Mesothelial cell of epicardium (in vitro differentiated cells): ENCODE measurements around the gene CD200R1. TPM values are rescaled to one million over a fixed set of nuclear protein-coding genes. Genes with fewer than 3 reads are reported as not detected.

Source experiments
- DNase-seq, 2 experiments: peaks; one replicate each; pipeline ENCODE4 v3.0.0; 2021; ENCODE audit warnings: low spot score in 2 of 2; ENCODE audit not compliant: unreplicated experiment in 2 of 2
- H3K27ac Mint-ChIP-seq: 2 replicates; pipeline ENCODE4 v1.8.0; 2021; ENCODE audit warnings: mixed read lengths
- H3K27me3 Mint-ChIP-seq: 2 replicates; pipeline ENCODE4 v1.8.0; 2021; ENCODE audit warnings: low read depth, mixed read lengths
- H3K36me3 Mint-ChIP-seq: 2 replicates; pipeline ENCODE4 v1.8.0; 2021; ENCODE audit warnings: mixed read lengths
- H3K4me1 Mint-ChIP-seq: 2 replicates; pipeline ENCODE4 v1.8.0; 2021; ENCODE audit warnings: mixed read lengths
- H3K4me3 Mint-ChIP-seq: 2 replicates; pipeline ENCODE4 v1.8.0; 2021; ENCODE audit warnings: mild to moderate bottlenecking, moderate library complexity, mixed read lengths
- H3K9me3 Mint-ChIP-seq: 2 replicates; pipeline ENCODE4 v1.8.0; 2021; ENCODE audit warnings: mixed read lengths
- CTCF ChIP-seq: fragments of 200-600 bp; sonication (generic); IDR thresholded peaks from one replicate; pipeline ENCODE4 v1.5.0; 2021; ENCODE audit warnings: antibody characterized with exemption; ENCODE audit not compliant: unreplicated experiment
- total RNA-seq: library from RNA; stranded (reverse); gene quantifications from 3 replicates; pipeline ENCODE4 v1.2.1, GENCODE V29; 2021

CD200R1 gene
- total RNA-seq, 1 donor from 2014 or later: 1.3 TPM

- TF ChIP-seq CTCF: no peak
- H3K4me1 Mint-ChIP-seq: no peaks in the 10 kb centered on the region
- no peaks in the 10 kb centered on the region for H3K9me3 Mint-ChIP-seq
- no peaks in the 10 kb centered on the region for H3K27me3 Mint-ChIP-seq
- no peak overlapping the region for H3K27ac Mint-ChIP-seq
- no peak overlapping the region for H3K4me3 Mint-ChIP-seq
- no peak for DNase-seq
- H3K36me3 Mint-ChIP-seq: peaks cover 36% of the 10 kb centered on the region
Measured at GRCh38 chr3:113008117-113008516, 33.2 kb upstream of the CD200R1 start.

GRCh38 chr3:113006359-113007056 is 31.6 kb upstream of the CD200R1 start:
- H3K27ac Mint-ChIP-seq: no peak overlapping the region
- H3K36me3 Mint-ChIP-seq: peaks cover 32% of the 10 kb centered on the region
- DNase-seq: no peak
- no peaks in the 10 kb centered on the region for H3K27me3 Mint-ChIP-seq
- no peaks in the 10 kb centered on the region for H3K9me3 Mint-ChIP-seq
- no peak overlapping the region for H3K4me3 Mint-ChIP-seq
- H3K4me1 Mint-ChIP-seq: peaks cover 7% of the 10 kb centered on the region
- no peak for TF ChIP-seq CTCF

GRCh38 chr3:113005611-113006010 is 30.7 kb upstream of the CD200R1 start:
- Mint-ChIP-seq H3K27ac (peak overlapping the region; percentile 15), H3K9me3 (no peaks in the 10 kb centered on the region), H3K27me3 (no peaks in the 10 kb centered on the region), H3K36me3 (peaks cover 35% of the 10 kb centered on the region), H3K4me3 (no peak overlapping the region), H3K4me1 (peaks cover 16% of the 10 kb centered on the region)
- no peak for DNase-seq
- no peak for TF ChIP-seq CTCF

GRCh38 chr3:113002679-113003078 is 27.8 kb upstream of the CD200R1 start:
- peaks cover 29% of the 10 kb centered on the region for H3K4me1 Mint-ChIP-seq
- H3K9me3 Mint-ChIP-seq: no peaks in the 10 kb centered on the region
- no peaks in the 10 kb centered on the region for H3K27me3 Mint-ChIP-seq
- DNase-seq: no peak
- TF ChIP-seq CTCF: no peak
- H3K27ac Mint-ChIP-seq: peak overlapping the region; percentile 79
- H3K4me3 Mint-ChIP-seq: no peak overlapping the region
- peaks cover 46% of the 10 kb centered on the region for H3K36me3 Mint-ChIP-seq

- no peak for TF ChIP-seq CTCF
- Mint-ChIP-seq H3K27ac (peak overlapping the region; percentile 79), H3K36me3 (peaks cover 45% of the 10 kb centered on the region), H3K4me1 (peaks cover 35% of the 10 kb centered on the region), H3K4me3 (no peak overlapping the region), H3K27me3 (no peaks in the 10 kb centered on the region), H3K9me3 (no peaks in the 10 kb centered on the region)
- no peak for DNase-seq
Measured at GRCh38 chr3:113002037-113002436, 27.1 kb upstream of the CD200R1 start.

GRCh38 chr3:113000691-113001090 is 25.8 kb upstream of the CD200R1 start:
- no peak for DNase-seq
- Mint-ChIP-seq H3K36me3 (peaks cover 39% of the 10 kb centered on the region), H3K27ac (peak overlapping the region; percentile 89), H3K9me3 (no peaks in the 10 kb centered on the region), H3K4me1 (peaks cover 43% of the 10 kb centered on the region), H3K4me3 (no peak overlapping the region), H3K27me3 (no peaks in the 10 kb centered on the region)
- no peak for TF ChIP-seq CTCF
